ENCODE results near the gene C19orf12.

Gene C19orf12

GRCh38 chr19:29717051-29717450 is 2.0 kb upstream of the C19orf12 start:
- H3F3A ChIP-seq (ENCODE audit: insufficient read depth, low read length): no peaks in the 10 kb centered on the region
- 0 out of 2 replicates have a peak overlapping the region, but pooled peaks have one; percentile 7 for H3K4me2 ChIP-seq (ENCODE audit: low read length)

DNA sequence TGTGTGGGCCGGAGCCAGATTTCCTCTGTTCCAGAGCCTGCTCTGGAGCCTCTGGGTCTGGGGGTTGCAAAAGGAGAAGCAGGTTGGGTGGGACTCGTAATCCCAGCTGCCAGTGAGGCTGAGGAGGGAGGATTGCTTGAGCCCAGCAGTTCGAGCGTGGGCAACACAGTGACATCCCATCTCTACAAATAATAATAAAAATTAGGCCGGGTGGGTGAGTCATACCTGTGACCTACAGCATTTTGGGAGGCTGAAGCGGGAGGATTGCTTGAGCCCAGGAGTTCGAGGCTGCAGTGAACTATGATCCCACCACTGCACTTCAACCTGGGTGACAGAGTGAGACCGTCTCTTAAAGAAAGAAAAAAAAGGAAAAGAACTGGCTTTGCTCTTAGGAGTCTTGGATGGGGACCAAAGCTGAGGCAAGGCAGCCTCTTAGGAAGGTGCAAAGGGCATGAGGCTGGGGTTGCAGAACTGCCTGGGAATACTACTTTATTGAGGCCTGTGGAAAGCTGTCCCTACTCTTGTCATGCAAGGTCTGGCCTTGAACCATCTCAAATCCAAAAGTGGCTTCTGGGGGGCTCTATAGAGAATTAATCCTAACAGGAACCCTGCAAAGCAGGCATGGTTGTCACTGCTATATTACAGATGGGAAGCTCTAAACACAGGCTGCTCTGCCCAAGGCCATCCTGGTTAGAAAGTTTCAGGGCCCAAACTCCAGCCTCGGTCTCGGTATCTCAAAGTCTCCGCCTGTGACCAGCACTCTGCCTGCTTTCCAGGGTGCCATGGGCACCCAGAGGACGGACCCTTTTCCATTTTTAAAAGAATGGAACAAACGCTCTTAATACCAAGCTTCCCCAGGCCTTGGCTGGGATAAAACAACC is 880 bp upstream of the C19orf12 start:
- Histone ChIP-seq H3K4me2 (ENCODE audit: low read length) (peak overlapping the region; percentile 78), H3K27ac (ENCODE audit: low read depth, low read length, poor library complexity, severe bottlenecking) (peak overlapping the region; percentile 70), H3K4me3 (ENCODE audit: low read depth, low read length, poor library complexity, severe bottlenecking) (peak overlapping the region; percentile 84), H4K20me1 (ENCODE audit: insufficient read depth, low read length) (no peaks in the 10 kb centered on the region), H3K9ac (ENCODE audit: low read length) (peak overlapping the region; percentile 96), H3K9me2 (ENCODE audit: low read depth, low read length) (no peaks in the 10 kb centered on the region), H3F3A (ENCODE audit: insufficient read depth, low read length) (no peaks in the 10 kb centered on the region), H3K4me1 (ENCODE audit: insufficient read depth, low read length, severe bottlenecking) (peaks cover 31% of the 10 kb centered on the region), H3K79me2 (ENCODE audit: insufficient read depth, low read length) (no peaks in the 10 kb centered on the region), H3K27me3 (ENCODE audit: insufficient read depth, low read length) (no peaks in the 10 kb centered on the region), H2AFZ (ENCODE audit: low read length) (no peak overlapping the region), H3K36me3 (ENCODE audit: insufficient read depth, low read length) (no peaks in the 10 kb centered on the region), H3K9me3 (ENCODE audit: low read length) (no peaks in the 10 kb centered on the region)
- TF ChIP-seq, protein P1, sequence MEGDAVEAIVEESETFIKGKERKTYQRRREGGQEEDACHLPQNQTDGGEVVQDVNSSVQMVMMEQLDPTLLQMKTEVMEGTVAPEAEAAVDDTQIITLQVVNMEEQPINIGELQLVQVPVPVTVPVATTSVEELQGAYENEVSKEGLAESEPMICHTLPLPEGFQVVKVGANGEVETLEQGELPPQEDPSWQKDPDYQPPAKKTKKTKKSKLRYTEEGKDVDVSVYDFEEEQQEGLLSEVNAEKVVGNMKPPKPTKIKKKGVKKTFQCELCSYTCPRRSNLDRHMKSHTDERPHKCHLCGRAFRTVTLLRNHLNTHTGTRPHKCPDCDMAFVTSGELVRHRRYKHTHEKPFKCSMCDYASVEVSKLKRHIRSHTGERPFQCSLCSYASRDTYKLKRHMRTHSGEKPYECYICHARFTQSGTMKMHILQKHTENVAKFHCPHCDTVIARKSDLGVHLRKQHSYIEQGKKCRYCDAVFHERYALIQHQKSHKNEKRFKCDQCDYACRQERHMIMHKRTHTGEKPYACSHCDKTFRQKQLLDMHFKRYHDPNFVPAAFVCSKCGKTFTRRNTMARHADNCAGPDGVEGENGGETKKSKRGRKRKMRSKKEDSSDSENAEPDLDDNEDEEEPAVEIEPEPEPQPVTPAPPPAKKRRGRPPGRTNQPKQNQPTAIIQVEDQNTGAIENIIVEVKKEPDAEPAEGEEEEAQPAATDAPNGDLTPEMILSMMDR (IDR thresholded peaks at IDR 0.05; ENCODE audit: low read length): no peak

More at GRCh38 chr19:29717051-29717450, 2.0 kb upstream of the C19orf12 start:
- no peaks in the 10 kb centered on the region for H3K9me2 ChIP-seq (ENCODE audit: low read depth, low read length)
- no peaks in the 10 kb centered on the region for H3K9me3 ChIP-seq (ENCODE audit: low read length)
- no peaks in the 10 kb centered on the region for H3K79me2 ChIP-seq (ENCODE audit: insufficient read depth, low read length)
- no peaks in the 10 kb centered on the region for H3K27me3 ChIP-seq (ENCODE audit: insufficient read depth, low read length)
- no peak overlapping the region for H2AFZ ChIP-seq (ENCODE audit: low read length)
- no peak overlapping the region for H3K27ac ChIP-seq (ENCODE audit: low read depth, low read length, poor library complexity, severe bottlenecking)
- no peak overlapping the region for H3K4me3 ChIP-seq (ENCODE audit: low read depth, low read length, poor library complexity, severe bottlenecking)
- TF ChIP-seq, protein P1 (IDR thresholded peaks at IDR 0.05; ENCODE audit: low read length): no peak
- no peak for TF ChIP-seq EZH2 (IDR thresholded peaks at IDR 0.05; ENCODE audit: borderline replicate concordance, low read length)
- H3K4me1 ChIP-seq (ENCODE audit: insufficient read depth, low read length, severe bottlenecking): peaks cover 31% of the 10 kb centered on the region
- H3K9ac ChIP-seq (ENCODE audit: low read length): no peak overlapping the region
- H4K20me1 ChIP-seq (ENCODE audit: insufficient read depth, low read length): no peaks in the 10 kb centered on the region
- no peaks in the 10 kb centered on the region for H3K36me3 ChIP-seq (ENCODE audit: insufficient read depth, low read length)

- no peaks in the 10 kb centered on the region for H3F3A ChIP-seq (ENCODE audit: insufficient read depth, low read length)
- H3K36me3 ChIP-seq (ENCODE audit: insufficient read depth, low read length): no peaks in the 10 kb centered on the region
- H3K27ac ChIP-seq (ENCODE audit: low read depth, low read length, poor library complexity, severe bottlenecking): peak overlapping the region; percentile 70
- H3K4me2 ChIP-seq (ENCODE audit: low read length): peak overlapping the region; percentile 78
- no peaks in the 10 kb centered on the region for H3K9me3 ChIP-seq (ENCODE audit: low read length)
- peak overlapping the region; percentile 96 for H3K9ac ChIP-seq (ENCODE audit: low read length)
- peaks cover 31% of the 10 kb centered on the region for H3K4me1 ChIP-seq (ENCODE audit: insufficient read depth, low read length, severe bottlenecking)
- H3K79me2 ChIP-seq (ENCODE audit: insufficient read depth, low read length): no peaks in the 10 kb centered on the region
- peak overlapping the region; percentile 94 for H2AFZ ChIP-seq (ENCODE audit: low read length)
- TF ChIP-seq, protein P1 (IDR thresholded peaks at IDR 0.05; ENCODE audit: low read length): no peak
- no peak for TF ChIP-seq EZH2 (IDR thresholded peaks at IDR 0.05; ENCODE audit: borderline replicate concordance, low read length)
- H4K20me1 ChIP-seq (ENCODE audit: insufficient read depth, low read length): no peaks in the 10 kb centered on the region
- H3K9me2 ChIP-seq (ENCODE audit: low read depth, low read length): no peaks in the 10 kb centered on the region
- H3K4me3 ChIP-seq (ENCODE audit: low read depth, low read length, poor library complexity, severe bottlenecking): peak overlapping the region; percentile 84
- no peaks in the 10 kb centered on the region for H3K27me3 ChIP-seq (ENCODE audit: insufficient read depth, low read length)
Measured at GRCh38 chr19:29714371-29714952, 599 bp downstream of the C19orf12 start.

All from OCI-LY1 (cell line).